ENCODE measurements around the gene EIF4E2.

The EIF4E2 gene

GRCh38 chr2:232513353-232513752, 37.1 kb upstream of the EIF4E2 start (continued):
- TF ChIP-seq GLIS3 (CRISPR knock-in tag; IDR thresholded peaks at IDR 0.05) (no peak), ZNF565 (CRISPR knock-in tag; conservative IDR thresholded peaks at IDR 0.05; ENCODE audit: low read depth) (no peak), SNAI2 (CRISPR knock-in tag; IDR thresholded peaks at IDR 0.05) (no peak)

GRCh38 chr2:232515639-232516038, 34.9 kb upstream of the EIF4E2 start:
- TF ChIP-seq BACH2 (CRISPR knock-in tag; IDR thresholded peaks at IDR 0.05; ENCODE audit: borderline replicate concordance) (no peak), SNAI2 (CRISPR knock-in tag; IDR thresholded peaks at IDR 0.05) (no peak), POU6F1 (CRISPR knock-in tag; IDR thresholded peaks at IDR 0.05; ENCODE audit: borderline replicate concordance, low read depth) (no peak), GLIS3 (CRISPR knock-in tag; IDR thresholded peaks at IDR 0.05) (no peak), ZFP30 (CRISPR knock-in tag; IDR thresholded peaks at IDR 0.05) (no peak), ZFP3 (CRISPR knock-in tag; IDR thresholded peaks at IDR 0.05) (no peak), ZNF8 (CRISPR knock-in tag; IDR thresholded peaks at IDR 0.05) (no peak), ZNF70 (CRISPR knock-in tag; IDR thresholded peaks at IDR 0.05) (no peak), RARB (CRISPR knock-in tag; IDR thresholded peaks at IDR 0.05) (no peak), PPARA (CRISPR knock-in tag; IDR thresholded peaks at IDR 0.05; ENCODE audit: borderline replicate concordance) (no peak)
- no peak for ATAC-seq

DNA sequence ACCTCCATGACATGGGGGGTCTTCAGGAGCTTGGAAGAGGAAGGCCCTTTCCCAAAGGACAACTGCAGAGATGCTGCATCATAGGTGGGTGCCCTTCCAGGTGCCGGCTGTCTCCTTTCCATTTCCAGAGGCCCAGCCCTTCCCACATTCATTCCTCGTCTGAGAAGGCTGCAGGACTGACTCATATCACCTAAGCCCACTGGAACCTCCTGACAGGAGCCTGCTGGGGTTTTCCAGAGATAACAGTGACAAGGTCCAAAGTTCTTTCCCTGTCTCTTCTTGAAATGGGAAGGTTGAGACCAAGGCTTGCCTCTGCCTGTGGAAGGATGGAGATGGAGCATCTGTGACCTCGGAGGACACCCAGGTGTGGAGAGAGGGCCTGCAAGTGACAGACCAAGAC, 33.9 kb upstream of the EIF4E2 start:
- no peak for ATAC-seq
- no peak for TF ChIP-seq RARB (CRISPR knock-in tag; IDR thresholded peaks at IDR 0.05)
- no peak for TF ChIP-seq ISL1 (CRISPR knock-in tag; IDR thresholded peaks at IDR 0.05)
- no peak for TF ChIP-seq POU6F1 (CRISPR knock-in tag; IDR thresholded peaks at IDR 0.05; ENCODE audit: borderline replicate concordance, low read depth)
- TF ChIP-seq ZFP3 (CRISPR knock-in tag; IDR thresholded peaks at IDR 0.05): no peak
- no peak for TF ChIP-seq ZNF70 (CRISPR knock-in tag; IDR thresholded peaks at IDR 0.05)
- no peak for TF ChIP-seq CSDC2 (CRISPR knock-in tag; IDR thresholded peaks at IDR 0.05)
- TF ChIP-seq ESRRG (CRISPR knock-in tag; IDR thresholded peaks at IDR 0.05): no peak
- no peak for TF ChIP-seq BACH2 (CRISPR knock-in tag; IDR thresholded peaks at IDR 0.05; ENCODE audit: borderline replicate concordance)
- no peak for TF ChIP-seq OSR1 (CRISPR knock-in tag; IDR thresholded peaks at IDR 0.05)
- no peak for TF ChIP-seq GLIS3 (CRISPR knock-in tag; IDR thresholded peaks at IDR 0.05)

GRCh38 chr2:232518844-232519243, 31.6 kb upstream of the EIF4E2 start:
- no peak for ATAC-seq

More at GRCh38 chr2:232518844-232519243, 31.6 kb upstream of the EIF4E2 start:
- TF ChIP-seq POU6F1 (CRISPR knock-in tag; IDR thresholded peaks at IDR 0.05; ENCODE audit: borderline replicate concordance, low read depth) (no peak), RARB (CRISPR knock-in tag; IDR thresholded peaks at IDR 0.05) (no peak), CSDC2 (CRISPR knock-in tag; IDR thresholded peaks at IDR 0.05) (no peak), ZNF70 (CRISPR knock-in tag; IDR thresholded peaks at IDR 0.05) (no peak), ARNTL (CRISPR knock-in tag; IDR thresholded peaks at IDR 0.05; ENCODE audit: borderline replicate concordance, low read depth) (no peak), SNAI2 (CRISPR knock-in tag; IDR thresholded peaks at IDR 0.05) (no peak), ZFP3 (CRISPR knock-in tag; IDR thresholded peaks at IDR 0.05) (no peak), ESRRG (CRISPR knock-in tag; IDR thresholded peaks at IDR 0.05) (no peak), TOX (CRISPR knock-in tag; IDR thresholded peaks at IDR 0.05; ENCODE audit: borderline replicate concordance) (no peak), ZNF8 (CRISPR knock-in tag; IDR thresholded peaks at IDR 0.05) (no peak), BACH2 (CRISPR knock-in tag; IDR thresholded peaks at IDR 0.05; ENCODE audit: borderline replicate concordance) (no peak), PPARA (CRISPR knock-in tag; IDR thresholded peaks at IDR 0.05; ENCODE audit: borderline replicate concordance) (no peak), PATZ1 (CRISPR knock-in tag; IDR thresholded peaks at IDR 0.05; ENCODE audit: borderline replicate concordance) (no peak)
- TF ChIP-seq, protein P1, sequence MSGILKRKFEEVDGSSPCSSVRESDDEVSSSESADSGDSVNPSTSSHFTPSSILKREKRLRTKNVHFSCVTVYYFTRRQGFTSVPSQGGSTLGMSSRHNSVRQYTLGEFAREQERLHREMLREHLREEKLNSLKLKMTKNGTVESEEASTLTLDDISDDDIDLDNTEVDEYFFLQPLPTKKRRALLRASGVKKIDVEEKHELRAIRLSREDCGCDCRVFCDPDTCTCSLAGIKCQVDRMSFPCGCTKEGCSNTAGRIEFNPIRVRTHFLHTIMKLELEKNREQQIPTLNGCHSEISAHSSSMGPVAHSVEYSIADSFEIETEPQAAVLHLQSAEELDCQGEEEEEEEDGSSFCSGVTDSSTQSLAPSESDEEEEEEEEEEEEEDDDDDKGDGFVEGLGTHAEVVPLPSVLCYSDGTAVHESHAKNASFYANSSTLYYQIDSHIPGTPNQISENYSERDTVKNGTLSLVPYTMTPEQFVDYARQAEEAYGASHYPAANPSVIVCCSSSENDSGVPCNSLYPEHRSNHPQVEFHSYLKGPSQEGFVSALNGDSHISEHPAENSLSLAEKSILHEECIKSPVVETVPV (CRISPR knock-in tag; IDR thresholded peaks at IDR 0.05): no peak
